WERI-Rb-1 (cell line): ENCODE measurements around the gene FAM241B.
A peak's percentile ranks its signal among the peaks of the same experiment; 100 is the strongest.

ENCODE experiments used
- DNase-seq: peaks from one replicate; pipeline ENCODE4 v3.0.0-alpha.2; 2020
- H3K27ac ChIP-seq: fragments of 250-450 bp; sonication (Bioruptor Pico); 2 replicates; pipeline ENCODE4 v1.5.1; 2020; ENCODE audit warnings: mild to moderate bottlenecking, moderate library complexity
- H3K27me3 ChIP-seq: fragments of 250-450 bp; sonication (Bioruptor Pico); 2 replicates; pipeline ENCODE4 v1.5.1; 2021; ENCODE audit warnings: mild to moderate bottlenecking, low read depth, moderate library complexity; ENCODE audit not compliant: insufficient read depth, severe bottlenecking
- H3K36me3 ChIP-seq: fragments of 250-450 bp; sonication (Bioruptor Pico); 2 replicates; pipeline ENCODE4 v1.5.1; 2020; ENCODE audit warnings: mild to moderate bottlenecking, moderate library complexity
- H3K4me3 ChIP-seq: 2 replicates; pipeline ENCODE4 v1.5.1; 2011; ENCODE audit warnings: low read depth, mild to moderate bottlenecking, control low read depth, low read length
- H3K9me3 ChIP-seq: fragments of 250-450 bp; sonication (Bioruptor Pico); 2 replicates; pipeline ENCODE4 v1.5.1; 2021; ENCODE audit warnings: mild to moderate bottlenecking, moderate library complexity; ENCODE audit not compliant: severe bottlenecking
- TF ChIP-seq, protein P1 (sequence below): IDR thresholded peaks from 2 replicates; pipeline ENCODE4 v1.5.1; 2011; ENCODE audit warnings: low read depth, mild to moderate bottlenecking, control low read depth, inconsistent platforms, low read length

FAM241B gene

DNA sequence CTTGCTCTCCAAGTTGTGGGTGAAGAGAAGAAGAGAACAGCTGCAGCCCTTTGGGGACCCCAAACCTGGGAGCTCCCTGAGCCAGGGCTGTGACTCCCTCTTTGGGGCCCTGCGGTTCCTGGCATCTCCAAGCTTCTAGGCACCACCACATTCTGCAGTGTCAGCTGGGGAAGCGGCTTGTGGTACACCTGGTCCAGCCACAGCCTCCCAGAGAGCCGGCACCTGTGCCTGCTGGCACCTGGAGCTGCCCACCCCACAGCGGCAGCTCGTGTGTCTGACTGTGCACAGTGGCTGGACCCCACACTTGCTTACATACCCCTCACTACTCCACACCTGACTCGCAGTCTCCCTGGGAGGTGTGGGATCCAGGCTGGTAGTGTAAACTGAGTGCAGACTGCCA is 23.5 kb downstream of the FAM241B start:
- Histone ChIP-seq H3K36me3 (no peaks in the 10 kb centered on the region), H3K4me3 (no peak overlapping the region), H3K9me3 (no peaks in the 10 kb centered on the region), H3K27ac (no peak overlapping the region), H3K27me3 (no peaks in the 10 kb centered on the region)
- TF ChIP-seq, protein P1, sequence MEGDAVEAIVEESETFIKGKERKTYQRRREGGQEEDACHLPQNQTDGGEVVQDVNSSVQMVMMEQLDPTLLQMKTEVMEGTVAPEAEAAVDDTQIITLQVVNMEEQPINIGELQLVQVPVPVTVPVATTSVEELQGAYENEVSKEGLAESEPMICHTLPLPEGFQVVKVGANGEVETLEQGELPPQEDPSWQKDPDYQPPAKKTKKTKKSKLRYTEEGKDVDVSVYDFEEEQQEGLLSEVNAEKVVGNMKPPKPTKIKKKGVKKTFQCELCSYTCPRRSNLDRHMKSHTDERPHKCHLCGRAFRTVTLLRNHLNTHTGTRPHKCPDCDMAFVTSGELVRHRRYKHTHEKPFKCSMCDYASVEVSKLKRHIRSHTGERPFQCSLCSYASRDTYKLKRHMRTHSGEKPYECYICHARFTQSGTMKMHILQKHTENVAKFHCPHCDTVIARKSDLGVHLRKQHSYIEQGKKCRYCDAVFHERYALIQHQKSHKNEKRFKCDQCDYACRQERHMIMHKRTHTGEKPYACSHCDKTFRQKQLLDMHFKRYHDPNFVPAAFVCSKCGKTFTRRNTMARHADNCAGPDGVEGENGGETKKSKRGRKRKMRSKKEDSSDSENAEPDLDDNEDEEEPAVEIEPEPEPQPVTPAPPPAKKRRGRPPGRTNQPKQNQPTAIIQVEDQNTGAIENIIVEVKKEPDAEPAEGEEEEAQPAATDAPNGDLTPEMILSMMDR, result no peak
- DNase-seq, result no peak

- no peak overlapping the region for H3K27ac ChIP-seq
- no peak for DNase-seq
- H3K27me3 ChIP-seq, result no peaks in the 10 kb centered on the region
- H3K36me3 ChIP-seq, result no peaks in the 10 kb centered on the region
- H3K4me3 ChIP-seq, result no peak overlapping the region
- no peaks in the 10 kb centered on the region for H3K9me3 ChIP-seq
- TF ChIP-seq, protein P1, result peak; percentile 44; the same call in 1 of the 2 replicates
Measured at GRCh38 chr10:69655124-69655867, 25.2 kb downstream of the FAM241B start.

GRCh38 chr10:69655868-69656555 is 26.0 kb downstream of the FAM241B start:
- no peak for DNase-seq
- Histone ChIP-seq H3K9me3 (no peaks in the 10 kb centered on the region), H3K4me3 (no peak overlapping the region), H3K36me3 (no peaks in the 10 kb centered on the region), H3K27ac (no peak overlapping the region), H3K27me3 (no peaks in the 10 kb centered on the region)
- TF ChIP-seq, protein P1, result no peak

- TF ChIP-seq, protein P1, result no peak
- Histone ChIP-seq H3K27ac (no peak overlapping the region), H3K9me3 (no peaks in the 10 kb centered on the region), H3K36me3 (no peaks in the 10 kb centered on the region), H3K27me3 (no peaks in the 10 kb centered on the region), H3K4me3 (no peak overlapping the region)
- no peak for DNase-seq
Measured at GRCh38 chr10:69656742-69657269, 26.8 kb downstream of the FAM241B start.

DNA sequence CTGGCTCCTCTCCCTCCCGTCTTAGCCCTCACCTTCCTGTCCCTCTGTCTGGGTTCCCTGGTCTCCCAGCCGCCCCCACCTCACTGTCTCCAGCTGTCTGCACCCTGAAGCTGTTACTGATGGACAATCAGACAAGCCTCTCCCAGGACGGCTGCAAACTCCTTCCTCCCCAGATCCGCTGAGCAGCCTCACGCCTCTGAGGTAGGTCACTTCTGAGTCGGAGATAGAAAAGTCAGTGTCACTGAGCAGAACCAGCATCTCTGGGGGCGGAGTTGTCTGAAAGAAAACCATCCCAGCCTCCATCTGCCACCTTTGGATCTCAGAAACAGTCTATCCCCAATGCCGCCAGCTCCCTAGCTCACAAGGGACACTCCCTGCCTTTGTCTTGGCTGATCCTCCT is 27.4 kb downstream of the FAM241B start:
- Histone ChIP-seq H3K36me3 (no peaks in the 10 kb centered on the region), H3K9me3 (no peaks in the 10 kb centered on the region), H3K4me3 (no peak overlapping the region), H3K27me3 (no peaks in the 10 kb centered on the region), H3K27ac (no peak overlapping the region)
- DNase-seq, result no peak
- TF ChIP-seq, protein P1, result no peak
